ENCODE measurements around the gene NAA10.

The NAA10 gene

DNA sequence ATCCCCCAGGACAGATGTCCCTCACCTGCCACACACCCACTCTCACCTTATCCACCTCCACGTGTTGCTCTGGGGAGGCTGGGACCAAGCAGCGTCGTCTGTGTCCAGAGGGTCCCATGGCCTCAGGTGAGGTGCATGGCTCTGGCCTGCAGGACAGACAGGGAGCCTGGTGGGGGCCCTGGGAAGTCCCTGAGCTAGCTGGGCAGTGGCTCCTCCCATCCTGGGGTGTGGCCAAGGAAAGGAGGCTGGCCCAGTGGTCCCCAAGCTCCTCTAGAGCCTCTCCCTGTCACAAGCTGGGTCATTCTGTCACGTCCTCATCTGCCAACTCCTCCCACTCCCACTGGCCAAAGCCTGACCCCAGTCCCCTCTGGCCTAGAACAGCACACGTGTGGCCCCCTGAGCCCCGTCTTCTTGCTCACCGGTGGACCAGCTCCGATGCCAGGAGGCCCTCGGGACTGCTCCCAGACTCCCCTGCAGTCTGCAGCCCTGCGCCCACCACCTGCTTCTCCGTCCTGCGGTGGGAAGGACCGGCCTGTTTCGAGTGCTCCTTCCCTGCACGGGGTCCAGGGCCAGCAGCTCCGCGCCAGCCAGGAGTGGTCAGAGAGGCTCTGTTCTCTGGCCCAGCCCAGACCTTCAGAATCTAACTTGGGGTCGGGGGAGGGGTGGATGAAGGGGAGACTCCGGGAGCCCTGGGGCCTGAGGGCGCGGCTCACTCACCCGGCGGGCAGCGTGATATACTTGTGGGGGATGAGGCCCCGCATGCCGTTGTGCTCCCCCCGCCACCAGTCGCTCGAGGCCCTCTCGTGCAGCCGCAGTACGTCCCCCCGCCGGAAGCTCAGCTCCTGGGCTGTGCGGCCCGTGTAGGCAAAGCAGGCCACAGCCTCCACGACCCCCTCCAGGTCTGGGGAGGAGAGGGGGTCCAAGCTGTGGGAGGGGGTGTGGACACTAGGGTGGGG lies 25.5 kb downstream of the NAA10 start:
- H2AFZ ChIP-seq (ENCODE audit: low read length), result peak overlapping the region; percentile 53
- no peak overlapping the region for H3K4ac ChIP-seq (ENCODE audit: low read length)
- H2AK5ac ChIP-seq (ENCODE audit: low read depth, low read length), result no peak overlapping the region
- no peak overlapping the region for H2BK12ac ChIP-seq (ENCODE audit: low read length)
- no peak overlapping the region for H4K91ac ChIP-seq (ENCODE audit: low read depth, low read length, poor library complexity)
- H2BK120ac ChIP-seq (ENCODE audit: low read depth, low read length), result no peak overlapping the region
- no peak overlapping the region for H4K8ac ChIP-seq (ENCODE audit: low read depth, low read length)
- no peak overlapping the region for H3K14ac ChIP-seq (ENCODE audit: low read length)
- no peak overlapping the region for H3K4me3 ChIP-seq (ENCODE audit: low read length in 2 of 2)
- DNase-seq (ENCODE audit: low spot score), result no peak
- H3K4me2 ChIP-seq (ENCODE audit: insufficient read depth, low read length, poor library complexity, severe bottlenecking), result no peak overlapping the region
- H3K36me3 ChIP-seq (replicated peaks in 1 of 2; ENCODE audit: control insufficient read depth in 2 of 2, insufficient read depth in 2 of 2, low read length in 2 of 2), result no peaks in the 10 kb centered on the region
- no peaks in the 10 kb centered on the region for H3K9me3 ChIP-seq (replicated peaks in 1 of 2; ENCODE audit: control insufficient read depth in 2 of 2, insufficient read depth in 1 of 2, low read depth in 1 of 2, low read length in 2 of 2)
- H2BK5ac ChIP-seq (ENCODE audit: low read length), result no peak overlapping the region
- peaks cover 0 to 35% (median 0%) of the 10 kb centered on the region in 3 experiments for H3K27me3 ChIP-seq (ENCODE audit: control insufficient read depth in 3 of 3, insufficient read depth in 3 of 3, low read depth in 1 of 3, low read length in 3 of 3)
- no peak overlapping the region for H3K9ac ChIP-seq (ENCODE audit: low read depth, low read length, poor library complexity)
- no peak overlapping the region for H3K23ac ChIP-seq (ENCODE audit: low read depth, low read length, poor library complexity)
- H3K27ac ChIP-seq (replicated peaks; ENCODE audit: low read length), result no peak overlapping the region
- no peak overlapping the region for H2BK15ac ChIP-seq (ENCODE audit: low read length)
- no peaks in the 10 kb centered on the region for H3K79me1 ChIP-seq (ENCODE audit: low read depth, low read length)
- WGBS, 2 donors (ENCODE audit: extremely low coverage in 2 of 2, insufficient read length in 2 of 2, insufficient replicate concordance in 1 of 2), result no CpG with 5 or more reads among the region's 37 CpGs
- H3K4me1 ChIP-seq (ENCODE audit: control insufficient read depth in 2 of 2, insufficient read depth in 1 of 2, low read depth in 1 of 2, low read length in 2 of 2), result peaks cover 2 to 4% of the 10 kb centered on the region in 2 donors
- peak overlapping the region; percentile 48 for H3K18ac ChIP-seq (ENCODE audit: low read length)

DNA sequence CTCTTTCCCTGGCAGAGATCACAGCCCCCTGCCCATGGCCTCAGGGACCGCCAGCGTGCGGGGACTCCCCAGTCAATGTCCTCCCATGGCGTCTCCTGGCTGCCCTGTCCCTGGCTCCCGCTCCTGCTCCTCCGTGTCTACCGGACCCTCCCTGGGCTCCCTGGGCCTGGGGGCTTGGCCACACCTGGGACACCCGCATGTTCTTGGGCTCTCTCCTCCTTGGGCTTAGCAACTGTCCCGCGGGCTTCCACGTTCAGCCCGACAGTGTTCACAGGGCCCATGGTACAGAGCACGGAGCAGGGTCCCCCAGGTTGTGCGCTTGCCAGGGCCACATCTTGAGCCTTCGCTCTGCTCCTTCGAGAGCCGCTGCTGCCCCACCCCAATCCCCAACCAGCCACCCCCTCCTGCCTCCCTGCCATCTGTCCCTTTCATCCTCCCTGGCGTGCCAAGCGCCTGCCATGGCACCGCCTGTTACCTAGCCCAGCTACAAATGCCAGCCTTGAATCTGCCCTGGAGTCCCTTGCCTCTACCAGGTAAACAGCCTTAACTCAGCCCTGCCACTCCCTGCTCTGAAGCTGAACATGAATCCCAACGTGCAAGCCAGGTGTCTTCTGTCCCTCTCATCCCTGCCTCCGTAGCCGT lies 26.5 kb downstream of the NAA10 start:
- Histone ChIP-seq H2BK5ac (ENCODE audit: low read length) (no peak overlapping the region), H2AK5ac (ENCODE audit: low read depth, low read length) (no peak overlapping the region), H3K79me1 (ENCODE audit: low read depth, low read length) (no peaks in the 10 kb centered on the region), H2BK12ac (ENCODE audit: low read length) (no peak overlapping the region), H3K4ac (ENCODE audit: low read length) (no peak overlapping the region), H3K23ac (ENCODE audit: low read depth, low read length, poor library complexity) (no peak overlapping the region), H2BK120ac (ENCODE audit: low read depth, low read length) (no peak overlapping the region), H3K4me1 (ENCODE audit: control insufficient read depth in 2 of 2, insufficient read depth in 1 of 2, low read depth in 1 of 2, low read length in 2 of 2) (peaks cover 2 to 4% of the 10 kb centered on the region in 2 donors), H3K27ac (replicated peaks; ENCODE audit: low read length) (no peak overlapping the region), H3K4me2 (ENCODE audit: insufficient read depth, low read length, poor library complexity, severe bottlenecking) (no peak overlapping the region), H3K36me3 (replicated peaks in 1 of 2; ENCODE audit: control insufficient read depth in 2 of 2, insufficient read depth in 2 of 2, low read length in 2 of 2) (no peaks in the 10 kb centered on the region), H2BK15ac (ENCODE audit: low read length) (no peak overlapping the region), H3K9ac (ENCODE audit: low read depth, low read length, poor library complexity) (no peak overlapping the region), H2AFZ (ENCODE audit: low read length) (no peak overlapping the region), H3K9me3 (replicated peaks in 1 of 2; ENCODE audit: control insufficient read depth in 2 of 2, insufficient read depth in 1 of 2, low read depth in 1 of 2, low read length in 2 of 2) (no peaks in the 10 kb centered on the region), H3K14ac (ENCODE audit: low read length) (no peak overlapping the region), H4K91ac (ENCODE audit: low read depth, low read length, poor library complexity) (no peak overlapping the region), H3K27me3 (ENCODE audit: control insufficient read depth in 3 of 3, insufficient read depth in 3 of 3, low read depth in 1 of 3, low read length in 3 of 3) (peaks cover 0 to 27% (median 0%) of the 10 kb centered on the region in 3 experiments), H3K4me3 (ENCODE audit: low read length in 2 of 2) (no peak overlapping the region), H3K18ac (ENCODE audit: low read length) (peak overlapping the region; percentile 76), H4K8ac (ENCODE audit: low read depth, low read length) (no peak overlapping the region)
- DNase-seq (ENCODE audit: low spot score), result no peak
- WGBS, 2 donors (ENCODE audit: extremely low coverage in 2 of 2, insufficient read length in 2 of 2, insufficient replicate concordance in 1 of 2), result no CpG with 5 or more reads among the region's 23 CpGs

DNA sequence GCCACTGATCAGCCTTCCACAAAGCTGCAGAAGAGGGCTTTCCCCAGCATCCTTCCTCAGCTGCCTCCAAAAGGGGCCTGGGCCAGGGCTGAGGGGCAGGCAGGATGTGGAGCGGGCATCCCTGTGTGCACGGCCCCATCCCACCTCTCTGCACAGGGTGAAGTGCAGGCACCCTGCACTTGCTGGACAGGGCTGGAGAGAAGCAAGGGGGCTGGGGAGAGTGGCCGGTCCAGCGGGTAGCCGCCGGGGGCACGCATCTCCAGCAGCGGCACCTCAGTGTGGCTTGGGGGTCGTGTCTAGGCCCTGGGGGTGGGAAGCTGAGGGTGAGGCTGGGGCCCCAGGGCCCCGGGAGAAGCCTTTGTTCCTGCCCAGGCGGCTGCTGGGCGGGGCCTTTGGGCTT lies 27.4 kb downstream of the NAA10 start:
- Histone ChIP-seq H3K79me1 (ENCODE audit: low read depth, low read length) (no peaks in the 10 kb centered on the region), H3K18ac (ENCODE audit: low read length) (no peak overlapping the region), H2AFZ (ENCODE audit: low read length) (no peak overlapping the region), H4K8ac (ENCODE audit: low read depth, low read length) (no peak overlapping the region), H3K9me3 (replicated peaks in 1 of 2; ENCODE audit: control insufficient read depth in 2 of 2, insufficient read depth in 1 of 2, low read depth in 1 of 2, low read length in 2 of 2) (no peaks in the 10 kb centered on the region), H3K23ac (ENCODE audit: low read depth, low read length, poor library complexity) (no peak overlapping the region), H3K27ac (replicated peaks; ENCODE audit: low read length) (no peak overlapping the region), H3K4me1 (ENCODE audit: control insufficient read depth in 2 of 2, insufficient read depth in 1 of 2, low read depth in 1 of 2, low read length in 2 of 2) (peaks cover 2 to 4% of the 10 kb centered on the region in 2 donors), H3K9ac (ENCODE audit: low read depth, low read length, poor library complexity) (no peak overlapping the region), H2BK120ac (ENCODE audit: low read depth, low read length) (no peak overlapping the region), H2AK5ac (ENCODE audit: low read depth, low read length) (no peak overlapping the region), H3K27me3 (ENCODE audit: control insufficient read depth in 3 of 3, insufficient read depth in 3 of 3, low read depth in 1 of 3, low read length in 3 of 3) (peaks cover 0 to 35% (median 0%) of the 10 kb centered on the region in 3 experiments), H4K91ac (ENCODE audit: low read depth, low read length, poor library complexity) (no peak overlapping the region), H2BK15ac (ENCODE audit: low read length) (no peak overlapping the region), H3K4me2 (ENCODE audit: insufficient read depth, low read length, poor library complexity, severe bottlenecking) (no peak overlapping the region), H3K36me3 (replicated peaks in 1 of 2; ENCODE audit: control insufficient read depth in 2 of 2, insufficient read depth in 2 of 2, low read length in 2 of 2) (no peaks in the 10 kb centered on the region), H3K14ac (ENCODE audit: low read length) (no peak overlapping the region), H2BK12ac (ENCODE audit: low read length) (peak overlapping the region; percentile 58), H2BK5ac (ENCODE audit: low read length) (no peak overlapping the region), H3K4me3 (ENCODE audit: low read length in 2 of 2) (no peak overlapping the region), H3K4ac (ENCODE audit: low read length) (no peak overlapping the region)
- no peak for DNase-seq (ENCODE audit: low spot score)
- no CpG with 5 or more reads among the region's 12 CpGs for WGBS, 2 donors (ENCODE audit: extremely low coverage in 2 of 2, insufficient read length in 2 of 2, insufficient replicate concordance in 1 of 2)
